Kidney (tissue), 14 donors: ENCODE measurements around the gene PLEKHH1. TPM values are rescaled to one million over a fixed set of nuclear protein-coding genes. Genes with fewer than 3 reads are reported as not detected.

ENCODE experiments used
- DNase-seq, 5 donors: peaks; one replicate each; pipeline ENCODE4 v3.0.0-alpha.2; 2013 to 2020
- FAIRE-seq: peaks from 2 replicates; lab custom pipeline; 2012; peaks lifted over from hg19 to GRCh38; lab: Jason Lieb, UNC
- H3K27ac ChIP-seq, 2 donors: one replicate each; pipeline ENCODE4 v1.7.0; 2013; ENCODE audit warnings: low read depth in 2 of 2, low read length in 2 of 2, inconsistent platforms in 1 of 2
- H3K27me3 ChIP-seq: one replicate; pipeline ENCODE4 v1.7.1; 2013; ENCODE audit warnings: low read length, inconsistent platforms; ENCODE audit not compliant: control insufficient read depth, insufficient read depth
- H3K36me3 ChIP-seq, 3 donors: one replicate each; pipeline versions ENCODE4 v1.7.0 to v1.7.1; 2013; ENCODE audit warnings: low read length in 3 of 3, control low read depth in 1 of 3, inconsistent platforms in 1 of 3; ENCODE audit not compliant: insufficient read depth in 3 of 3, control insufficient read depth in 2 of 3
- H3K4me1 ChIP-seq, 3 donors: one replicate each; pipeline versions ENCODE4 v1.7.0 to v1.7.1; 2013; ENCODE audit warnings: low read length in 3 of 3, inconsistent platforms in 1 of 3, low read depth in 1 of 3; ENCODE audit not compliant: control insufficient read depth in 2 of 3, insufficient read depth in 2 of 3
- H3K4me3 ChIP-seq, 3 donors: one replicate each; pipeline versions ENCODE4 v1.7.0 to v1.8.1; 2013; ENCODE audit warnings: low read length in 3 of 3, control low read depth in 1 of 3, inconsistent platforms in 1 of 3
- H3K9ac ChIP-seq, 3 donors: one replicate each; pipeline versions ENCODE4 v1.7.0 to v1.7.1; 2013; ENCODE audit warnings: low read length in 3 of 3, control low read depth in 1 of 3, inconsistent platforms in 1 of 3
- H3K9me3 ChIP-seq, 3 donors: one replicate each; pipeline versions ENCODE4 v1.7.0 to v1.7.1; 2013; ENCODE audit warnings: low read length in 3 of 3, control low read depth in 1 of 3, inconsistent platforms in 1 of 3; ENCODE audit not compliant: control insufficient read depth in 2 of 3, insufficient read depth in 1 of 3
- intact Hi-C: fragments of 100-400 bp; cut with DNase I; formaldehyde crosslinking; loops from one replicate; pipeline ENCODE4 v1.11.1; 2022
- polyA plus RNA-seq: library from polyadenylated mRNA; stranded (reverse); fragments of 350-450 nt; fragmentation: Illumina TruSeq; extraction: RNeasy Lipid Tissue Mini Kit (QIAGEN cat#74804); gene quantifications from one replicate; pipeline ENCODE4 v1.2.3, GENCODE V29; 2014; ENCODE audit warnings: low read depth, low replicate concordance; ENCODE audit not compliant: insufficient read depth
- total RNA-seq: library from RNA; stranded (reverse); fragmentation: NEBNext Ultra II Directional; extraction: Animal tissue kit (Norgen Biotek cat#: 25700); gene quantifications from one replicate; pipeline ENCODE4 v1.2.1, GENCODE V29; 2021
- TF ChIP-seq, protein P1 (sequence below): IDR thresholded peaks from 3 replicates; pipeline ENCODE4 v1.5.1; 2012; ENCODE audit warnings: mild to moderate bottlenecking, moderate library complexity, borderline replicate concordance; ENCODE audit not compliant: insufficient read depth; ENCODE audit errors: extremely low read depth
- donor health status: control.
- donor health status: control.
- donor health status: control.
- donor health status: control.
- donor health status: control.
- donor health status: DM: yes; HTN: yes; CAD: no.
- donor health status: Normal renal cell carcinoma (clear cell type).

The PLEKHH1 gene
- total and polyA plus RNA-seq, 2 donors from 2014 or later: 9.1 to 26.2 TPM

GRCh38 chr14:67527756-67528155, 5.3 kb upstream of the PLEKHH1 start:
- intact Hi-C loops: no loop called here
- DNase-seq (no peak), FAIRE-seq (no peak)
- no peaks in the 10 kb centered on the region for H3K9me3 ChIP-seq
- TF ChIP-seq, protein P1, sequence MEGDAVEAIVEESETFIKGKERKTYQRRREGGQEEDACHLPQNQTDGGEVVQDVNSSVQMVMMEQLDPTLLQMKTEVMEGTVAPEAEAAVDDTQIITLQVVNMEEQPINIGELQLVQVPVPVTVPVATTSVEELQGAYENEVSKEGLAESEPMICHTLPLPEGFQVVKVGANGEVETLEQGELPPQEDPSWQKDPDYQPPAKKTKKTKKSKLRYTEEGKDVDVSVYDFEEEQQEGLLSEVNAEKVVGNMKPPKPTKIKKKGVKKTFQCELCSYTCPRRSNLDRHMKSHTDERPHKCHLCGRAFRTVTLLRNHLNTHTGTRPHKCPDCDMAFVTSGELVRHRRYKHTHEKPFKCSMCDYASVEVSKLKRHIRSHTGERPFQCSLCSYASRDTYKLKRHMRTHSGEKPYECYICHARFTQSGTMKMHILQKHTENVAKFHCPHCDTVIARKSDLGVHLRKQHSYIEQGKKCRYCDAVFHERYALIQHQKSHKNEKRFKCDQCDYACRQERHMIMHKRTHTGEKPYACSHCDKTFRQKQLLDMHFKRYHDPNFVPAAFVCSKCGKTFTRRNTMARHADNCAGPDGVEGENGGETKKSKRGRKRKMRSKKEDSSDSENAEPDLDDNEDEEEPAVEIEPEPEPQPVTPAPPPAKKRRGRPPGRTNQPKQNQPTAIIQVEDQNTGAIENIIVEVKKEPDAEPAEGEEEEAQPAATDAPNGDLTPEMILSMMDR: no peak
- H3K9ac ChIP-seq: no peak overlapping the region
- no peaks in the 10 kb centered on the region for H3K36me3 ChIP-seq
- H3K4me3 ChIP-seq: no peak overlapping the region
- peaks cover 0 to 2% (median 0%) of the 10 kb centered on the region in 3 donors for H3K4me1 ChIP-seq
- H3K27me3 ChIP-seq: no peaks in the 10 kb centered on the region
- no peak overlapping the region for H3K27ac ChIP-seq

GRCh38 chr14:67528276-67528675, 4.8 kb upstream of the PLEKHH1 start:
- Histone ChIP-seq H3K4me1 (peaks cover 0 to 2% (median 0%) of the 10 kb centered on the region in 3 donors), H3K27me3 (no peaks in the 10 kb centered on the region), H3K9me3 (no peaks in the 10 kb centered on the region), H3K36me3 (no peaks in the 10 kb centered on the region), H3K9ac (no peak overlapping the region), H3K4me3 (no peak overlapping the region), H3K27ac (no peak overlapping the region)
- FAIRE-seq: no peak
- TF ChIP-seq, protein P1: no peak
- DNase-seq: no peak
- intact Hi-C loops: no loop called here

DNA sequence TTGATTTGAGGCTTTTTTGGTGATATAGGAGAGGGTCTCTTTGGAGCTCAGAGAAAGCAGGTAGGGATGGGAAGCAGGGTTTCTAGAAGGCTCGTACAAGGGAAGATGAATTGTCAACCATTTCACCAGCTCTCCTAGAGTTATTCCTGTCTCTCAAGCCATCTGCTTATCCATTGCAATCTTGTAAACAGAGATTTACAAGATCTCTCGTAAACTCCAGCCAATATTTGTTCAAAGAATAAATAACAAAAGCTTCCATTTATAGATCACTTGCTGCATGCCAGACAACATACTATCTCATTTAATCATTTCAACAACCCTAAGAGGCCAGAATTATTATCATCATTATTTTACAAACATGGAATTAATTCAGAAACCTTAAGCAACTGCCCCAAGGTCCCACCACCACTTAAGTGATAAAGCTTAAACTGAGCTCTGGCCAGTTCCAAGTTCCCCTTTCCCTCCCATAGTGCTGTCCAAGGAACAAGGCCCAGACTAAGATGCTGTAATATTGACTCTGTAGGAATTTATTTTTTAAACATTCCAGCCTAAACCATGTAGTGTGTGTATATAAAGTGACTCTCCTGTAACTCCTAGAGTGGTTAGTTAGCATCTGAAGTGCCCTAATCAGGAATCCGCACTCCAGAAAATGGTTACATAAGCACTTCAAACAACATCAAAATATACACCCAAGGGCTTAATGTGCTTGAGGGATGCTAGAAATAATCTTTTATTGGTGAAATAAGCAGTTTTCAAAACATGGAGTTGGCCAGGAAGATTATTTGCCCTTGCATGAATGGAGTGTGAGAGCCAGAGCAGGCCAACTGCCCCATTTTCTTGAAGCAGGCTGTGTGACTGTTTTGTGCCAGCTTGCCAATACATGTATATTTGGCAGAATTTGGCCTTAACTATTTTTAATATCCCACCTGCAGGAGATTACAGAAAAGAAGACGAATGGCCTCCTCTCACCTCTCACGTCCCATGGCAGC, 2.8 kb upstream of the PLEKHH1 start:
- no peak overlapping the region for H3K9ac ChIP-seq
- intact Hi-C loops: no loop called here
- no peak for FAIRE-seq
- H3K36me3 ChIP-seq: no peaks in the 10 kb centered on the region
- H3K27ac ChIP-seq: no peak overlapping the region
- H3K27me3 ChIP-seq: no peaks in the 10 kb centered on the region
- no peaks in the 10 kb centered on the region for H3K9me3 ChIP-seq
- peaks cover 0 to 2% (median 0%) of the 10 kb centered on the region in 3 donors for H3K4me1 ChIP-seq
- DNase-seq: no peak
- TF ChIP-seq, protein P1: no peak
- no peak overlapping the region for H3K4me3 ChIP-seq
